ENCODE data around the gene PLSCR1.

The PLSCR1 gene

DNA sequence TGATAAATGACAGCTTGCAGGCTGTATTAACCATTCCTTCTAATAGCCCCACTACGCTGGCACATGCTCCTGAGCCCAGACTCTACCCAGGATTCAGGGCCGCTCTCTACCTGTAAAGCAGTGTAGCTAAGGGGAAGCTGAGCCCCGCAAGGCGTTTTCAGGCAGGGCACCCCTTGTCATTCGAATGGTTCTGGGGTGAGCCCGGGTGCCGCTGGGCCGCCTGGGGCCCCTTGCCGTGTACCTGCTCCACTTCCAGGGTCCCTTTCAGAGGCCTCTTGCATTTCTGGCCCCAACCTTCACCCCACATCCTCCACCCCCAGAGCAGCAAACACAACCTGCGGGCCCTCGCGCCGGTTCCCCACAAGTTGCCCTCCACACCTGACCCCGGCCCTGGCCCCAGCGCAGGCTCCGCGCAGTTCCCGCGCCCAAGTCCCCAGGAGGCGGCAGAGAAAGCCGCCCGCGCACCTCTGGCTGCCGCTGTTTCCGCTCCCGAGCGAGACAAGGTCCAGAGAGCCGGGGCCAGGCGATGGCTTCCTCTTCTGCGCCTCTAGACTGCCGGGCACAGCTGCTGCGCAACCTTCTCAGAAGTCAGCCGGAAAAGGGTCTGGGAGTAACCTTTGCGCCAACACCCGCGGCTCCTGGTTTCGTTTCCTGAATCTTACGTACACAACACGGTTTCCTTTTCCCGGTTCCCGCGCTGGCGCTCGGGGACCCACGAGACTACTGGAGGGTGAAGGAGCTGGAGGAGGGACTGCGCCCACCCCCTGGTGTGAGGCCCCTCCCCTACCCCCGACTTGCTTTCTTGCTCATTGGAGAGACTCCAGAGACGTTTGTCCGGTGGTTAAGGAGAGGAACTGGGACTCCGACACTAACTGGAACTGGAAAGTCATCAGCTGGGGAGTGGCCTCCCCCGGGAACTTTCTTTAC is at the start of gene PLSCR1:
Gene PLSCR1, minus strand, starts transcription at position 606 of the 927 bp plus-strand sequence. CDS start 8,055 bp downstream, outside the sequence.
- DNase-seq, result peak; percentile 66

- no peak for DNase-seq
These were observed 49.4 kb upstream of the PLSCR1 start for GRCh38 chr3:146593776-146594175.

GRCh38 chr3:146590521-146590920 is 46.1 kb upstream of the PLSCR1 start:
- DNase-seq, result no peak

- DNase-seq, result no peak
These were observed 45.6 kb upstream of the PLSCR1 start for GRCh38 chr3:146589899-146590508.

DNA sequence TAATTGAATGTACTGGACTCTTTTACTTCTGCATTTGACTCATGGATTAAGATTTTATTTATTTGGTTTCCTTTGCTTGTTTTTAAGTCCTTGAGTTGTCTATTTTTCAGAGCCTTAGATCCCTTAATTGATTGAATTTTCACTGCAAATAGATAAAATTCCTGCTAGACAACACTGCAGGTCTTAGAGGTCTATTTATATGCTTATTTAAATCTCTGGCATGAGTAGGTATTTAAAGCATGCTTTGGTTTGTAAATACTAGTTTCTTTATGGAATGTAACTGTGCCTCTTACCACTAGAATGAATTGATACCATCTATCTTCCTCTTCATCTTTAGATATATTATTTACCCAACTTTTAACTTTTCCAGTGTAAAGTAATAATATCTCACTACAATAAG is 40.7 kb upstream of the PLSCR1 start:
- DNase-seq, result no peak

DNA sequence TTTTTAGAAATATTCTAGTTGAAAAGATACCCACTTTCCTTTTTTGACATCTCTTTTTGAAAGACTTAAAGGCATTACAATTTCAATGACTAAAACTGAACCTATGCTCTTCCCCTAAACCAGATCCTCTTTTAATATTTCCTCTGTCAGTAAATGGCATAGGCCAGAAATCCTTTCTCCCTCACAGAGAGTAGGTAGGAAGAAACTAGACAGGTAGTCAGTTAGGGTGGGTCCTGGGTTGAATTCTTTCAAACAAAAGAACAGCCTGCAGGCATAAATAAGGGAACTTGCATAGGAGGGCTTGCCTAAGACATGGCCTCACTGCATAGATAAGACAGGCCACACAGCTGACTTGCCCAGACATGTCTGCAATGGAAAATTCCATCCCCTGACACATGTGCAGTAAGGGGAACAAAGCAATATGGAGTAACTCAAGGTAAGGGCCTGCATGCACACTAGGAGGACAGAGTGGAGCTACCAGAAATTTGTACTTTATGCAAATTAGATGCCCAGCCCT is 37.6 kb upstream of the PLSCR1 start:
- no peak for DNase-seq

DNA sequence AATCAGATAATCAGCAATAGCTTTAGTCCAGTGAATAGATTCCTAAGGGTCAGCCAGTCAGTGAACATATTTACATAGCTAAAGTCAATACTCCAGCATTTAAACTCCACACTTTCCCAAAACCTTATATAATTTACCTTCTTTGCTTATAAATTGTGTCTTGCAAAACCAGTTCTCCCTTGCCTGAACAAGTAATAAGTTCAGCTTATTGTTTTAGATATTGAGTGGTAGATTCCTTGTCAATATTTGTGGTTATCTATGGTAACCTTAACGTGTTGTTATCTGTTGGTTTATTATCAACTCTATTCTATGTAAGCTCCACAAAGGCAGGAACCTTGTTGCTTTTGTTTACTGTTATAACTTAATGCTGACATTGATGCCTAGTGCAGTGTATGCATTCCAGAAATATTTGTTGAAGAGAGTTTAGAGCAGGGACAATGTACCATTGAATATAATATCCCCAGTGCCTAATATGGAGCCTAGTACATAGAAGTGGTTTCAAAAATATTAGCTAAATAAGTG is 36.7 kb upstream of the PLSCR1 start:
- no peak for DNase-seq

- DNase-seq, result peak; percentile 35
These were observed 33.3 kb upstream of the PLSCR1 start for GRCh38 chr3:146577662-146578061.

DNA sequence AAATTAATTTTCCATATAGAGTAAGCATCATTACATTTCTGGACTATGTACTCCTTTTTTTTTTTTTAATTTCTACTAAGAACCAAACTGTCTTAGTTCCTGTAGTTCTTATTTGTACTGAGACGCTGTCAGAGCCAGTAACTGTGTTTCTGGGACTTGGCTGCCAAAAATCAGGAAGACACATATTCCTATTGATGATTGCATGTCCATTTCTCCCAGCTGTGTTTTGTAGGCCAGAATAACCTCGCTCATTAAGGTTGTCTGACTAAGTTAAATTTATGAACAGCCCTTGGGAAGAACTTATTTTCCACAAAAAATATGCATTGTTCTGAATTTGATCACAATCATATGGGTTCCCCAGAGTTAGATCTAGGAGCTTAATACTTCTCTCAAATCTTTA is 31.2 kb upstream of the PLSCR1 start:
- no peak for DNase-seq

GRCh38 chr3:146574173-146574572 is 29.8 kb upstream of the PLSCR1 start:
- no peak for DNase-seq

- DNase-seq, result no peak
These were observed 24.9 kb upstream of the PLSCR1 start for GRCh38 chr3:146569314-146569713.

DNA sequence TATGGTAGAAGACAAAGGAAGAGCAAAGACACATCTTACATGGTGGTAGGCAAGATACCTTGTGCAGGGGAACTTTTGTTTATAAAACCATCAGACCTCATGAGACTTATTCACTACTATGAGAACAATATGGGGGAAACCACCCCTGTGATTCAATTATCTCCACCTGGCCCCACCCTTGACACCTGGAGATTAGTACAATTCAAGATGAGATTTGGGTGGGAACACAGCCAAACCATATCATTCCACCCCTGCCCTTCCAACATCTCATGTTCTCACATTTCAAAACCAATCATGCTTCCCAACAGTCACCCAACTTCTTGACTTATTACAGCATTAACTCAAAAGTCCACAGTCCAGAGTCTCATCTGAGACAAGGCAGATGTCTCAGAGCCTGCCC is 21.7 kb upstream of the PLSCR1 start:
- no peak for DNase-seq

DNA sequence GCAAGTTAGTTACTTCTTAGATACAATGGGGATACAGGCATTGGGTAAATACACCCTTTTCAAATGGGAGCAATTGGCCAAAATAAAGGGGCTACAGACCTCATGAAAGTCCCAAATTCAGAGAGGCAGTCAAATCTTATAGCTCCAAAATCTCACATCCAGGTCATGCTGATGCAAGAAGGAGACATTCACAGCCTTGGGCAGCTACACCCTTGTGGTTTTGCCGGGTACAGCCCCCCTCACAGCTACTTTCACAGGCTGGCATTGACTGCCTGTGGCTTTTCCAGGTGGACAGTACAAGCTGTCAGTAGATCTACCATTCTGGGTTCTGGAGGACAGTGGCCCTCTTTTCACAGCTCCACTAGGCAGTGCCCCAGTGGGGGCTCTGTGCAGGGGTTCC is 17.5 kb upstream of the PLSCR1 start:
- DNase-seq, result no peak

- DNase-seq, result no peak
These were observed 17.1 kb upstream of the PLSCR1 start for GRCh38 chr3:146561463-146561862.

- DNase-seq, result no peak
These were observed 16.3 kb upstream of the PLSCR1 start for GRCh38 chr3:146560678-146561077.

- DNase-seq, result no peak
These were observed 15.0 kb upstream of the PLSCR1 start for GRCh38 chr3:146559388-146559787.

- DNase-seq, result no peak
These were observed 14.4 kb upstream of the PLSCR1 start for GRCh38 chr3:146558781-146559180.

DNA sequence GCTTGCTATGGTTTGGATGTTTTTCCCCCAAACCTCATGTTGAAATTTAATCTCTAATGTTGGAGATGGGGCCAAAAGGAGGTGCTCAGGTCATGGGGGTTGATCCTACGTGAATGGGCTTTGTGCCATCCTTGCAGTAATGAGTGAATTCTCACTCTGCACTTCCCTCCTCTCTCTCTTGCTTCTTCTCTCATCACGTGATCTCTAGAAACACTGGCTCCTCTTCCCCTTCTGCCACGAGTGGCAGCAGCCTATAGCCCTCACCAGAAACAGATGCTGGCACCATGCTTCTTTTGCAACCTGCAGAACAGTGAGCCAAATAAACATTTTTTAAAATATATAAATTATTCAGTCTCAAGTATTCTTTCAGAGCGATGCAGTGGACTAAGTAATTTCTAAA is 13.3 kb upstream of the PLSCR1 start:
- no peak for DNase-seq

DNA sequence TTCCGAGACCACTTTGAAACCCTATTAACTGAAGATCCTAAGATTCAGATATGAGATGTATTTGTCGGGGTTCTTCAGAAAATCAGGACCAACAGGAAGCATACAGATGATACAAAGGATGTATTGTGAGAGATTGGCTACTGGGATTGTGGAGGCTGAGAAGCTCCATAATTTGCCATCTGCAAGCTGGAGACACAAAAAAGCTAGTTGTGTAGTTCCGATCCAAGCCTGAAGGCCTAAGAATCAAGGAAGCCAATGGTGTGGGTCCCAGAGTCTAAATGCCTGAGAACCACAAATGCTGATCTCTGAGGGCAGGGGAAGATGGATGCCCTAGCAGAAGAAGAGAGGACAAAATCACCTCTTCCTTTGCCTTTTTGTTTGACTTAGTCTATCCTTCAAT is 10.9 kb upstream of the PLSCR1 start:
- DNase-seq, result no peak

- no peak for DNase-seq
These were observed 9.8 kb upstream of the PLSCR1 start for GRCh38 chr3:146554151-146554760.

GRCh38 chr3:146550743-146551510 is 6.5 kb upstream of the PLSCR1 start:
- DNase-seq, result no peak

DNA sequence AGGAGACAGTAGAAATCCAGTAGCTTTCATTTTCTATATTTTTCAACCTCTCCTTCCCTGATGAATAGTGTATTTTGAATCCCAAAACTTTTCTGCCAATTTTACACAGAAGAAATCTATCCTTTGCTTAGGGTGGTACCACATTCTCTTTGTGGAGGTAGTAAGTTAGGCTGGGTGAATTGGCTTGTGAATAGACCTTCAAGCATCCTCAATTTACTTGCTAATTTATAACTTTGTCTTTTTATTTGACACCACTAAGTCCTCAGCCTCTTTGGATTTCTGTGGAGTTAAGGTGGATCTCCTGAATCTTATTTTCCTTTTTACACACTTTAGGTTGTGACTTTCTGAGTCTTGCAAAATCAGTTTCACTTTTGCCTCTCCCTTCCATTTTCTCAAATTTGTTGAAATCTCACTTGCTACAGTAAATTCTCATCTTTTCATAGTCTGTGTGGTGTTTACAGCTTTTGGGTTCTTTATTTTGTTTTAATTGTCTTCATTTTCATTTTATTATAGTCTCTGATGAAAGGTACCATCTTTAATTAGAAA is 5.7 kb upstream of the PLSCR1 start:
- no peak for DNase-seq
